ENCODE data around the gene AMBRA1.

Gene AMBRA1

GRCh38 chr11:46350695-46351094 is 243.1 kb downstream of the AMBRA1 start:
- Histone ChIP-seq H3K27me3 (ENCODE audit: control insufficient read depth in 5 of 5, insufficient read depth in 4 of 5, low read length in 5 of 5) (no peaks in the 10 kb centered on the region), H3K9ac (ENCODE audit: low read length in 5 of 5) (peak overlapping the region in 1 of 5 donors; percentile 35), H3K36me3 (ENCODE audit: control insufficient read depth in 5 of 5, insufficient read depth in 5 of 5, low read length in 5 of 5) (peaks cover 0 to 12% (median 6%) of the 10 kb centered on the region in 5 donors), H3K4me1 (ENCODE audit: control insufficient read depth in 5 of 5, insufficient read depth in 5 of 5, low read length in 5 of 5) (peaks cover 12 to 64% (median 60%) of the 10 kb centered on the region in 5 donors), H3K4me3 (ENCODE audit: low read depth in 1 of 5, low read length in 5 of 5) (no peak overlapping the region), H3K9me3 (ENCODE audit: control insufficient read depth in 5 of 5, low read length in 5 of 5) (no peaks in the 10 kb centered on the region), H3K27ac (ENCODE audit: low read depth, low read length) (no peak overlapping the region)

- Histone ChIP-seq H3K27me3 (ENCODE audit: control insufficient read depth in 5 of 5, insufficient read depth in 4 of 5, low read length in 5 of 5) (no peaks in the 10 kb centered on the region), H3K36me3 (ENCODE audit: control insufficient read depth in 5 of 5, insufficient read depth in 5 of 5, low read length in 5 of 5) (peaks cover 0 to 6% (median 4%) of the 10 kb centered on the region in 5 donors), H3K4me1 (ENCODE audit: control insufficient read depth in 5 of 5, insufficient read depth in 5 of 5, low read length in 5 of 5) (peaks cover 12 to 80% (median 77%) of the 10 kb centered on the region in 5 donors), H3K9ac (ENCODE audit: low read length in 5 of 5) (peak overlapping the region in 3 of 5 donors; percentile 76 to 89 (median 77)), H3K4me3 (ENCODE audit: low read depth in 1 of 5, low read length in 5 of 5) (peak overlapping the region; percentile 74 to 90 (median 83)), H3K27ac (ENCODE audit: low read depth, low read length) (no peak overlapping the region), H3K9me3 (ENCODE audit: control insufficient read depth in 5 of 5, low read length in 5 of 5) (no peaks in the 10 kb centered on the region)
Measured at GRCh38 chr11:46348566-46349401, 245.0 kb downstream of the AMBRA1 start.

GRCh38 chr11:46347637-46348311 is 246.0 kb downstream of the AMBRA1 start:
- Histone ChIP-seq H3K27me3 (ENCODE audit: control insufficient read depth in 5 of 5, insufficient read depth in 4 of 5, low read length in 5 of 5) (no peaks in the 10 kb centered on the region), H3K36me3 (ENCODE audit: control insufficient read depth in 5 of 5, insufficient read depth in 5 of 5, low read length in 5 of 5) (peaks cover 0 to 4% (median 0%) of the 10 kb centered on the region in 5 donors), H3K9me3 (ENCODE audit: control insufficient read depth in 5 of 5, low read length in 5 of 5) (no peaks in the 10 kb centered on the region), H3K4me1 (ENCODE audit: control insufficient read depth in 5 of 5, insufficient read depth in 5 of 5, low read length in 5 of 5) (peaks cover 15 to 85% (median 81%) of the 10 kb centered on the region in 5 donors), H3K9ac (ENCODE audit: low read length in 5 of 5) (peak overlapping the region in 4 of 5 donors; percentile 69 to 89 (median 76)), H3K4me3 (ENCODE audit: low read depth in 1 of 5, low read length in 5 of 5) (peak overlapping the region; percentile 74 to 90 (median 83)), H3K27ac (ENCODE audit: low read depth, low read length) (peak overlapping the region; percentile 30)

DNA sequence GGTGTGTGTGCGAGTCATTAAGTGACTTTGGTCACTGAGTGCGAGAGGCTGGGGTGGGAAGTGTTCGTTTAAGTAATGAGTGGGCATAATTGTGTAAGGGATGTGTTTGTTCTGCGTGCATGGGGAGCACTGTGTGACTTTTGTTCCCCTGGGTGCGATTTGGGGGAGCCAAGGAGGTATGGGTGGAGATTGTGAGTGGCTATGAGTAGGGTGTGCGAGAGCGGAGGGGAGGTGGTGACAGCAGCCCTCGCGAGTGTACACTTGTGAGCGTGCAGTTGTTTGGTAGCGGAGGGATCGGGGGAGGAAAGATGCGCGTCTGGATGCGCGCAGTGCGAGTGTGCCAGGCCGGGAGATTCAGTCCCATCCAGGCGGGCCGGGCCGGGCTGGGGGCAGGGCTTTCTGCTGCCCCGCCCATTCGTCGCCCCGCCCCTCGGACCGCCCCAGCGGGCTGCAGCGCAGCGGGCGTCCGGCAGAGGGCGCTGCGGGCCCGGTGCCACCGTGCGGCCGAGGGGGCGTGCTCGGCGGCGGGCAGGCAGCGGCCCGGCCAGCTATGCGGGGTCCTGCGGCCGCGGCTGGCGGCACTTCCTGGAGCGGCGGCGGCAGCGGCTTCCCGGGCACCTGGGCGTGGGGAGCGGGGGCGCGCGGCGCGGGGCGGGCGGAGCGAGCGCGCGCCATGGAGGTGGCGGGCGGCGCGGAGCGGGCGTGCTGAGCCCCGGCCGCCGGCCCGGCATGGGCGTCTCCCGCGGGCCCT is 246.8 kb downstream of the AMBRA1 start, which contains the start of gene DGKZ:
DGKZ (plus strand) TSS at position 578 of the 751 bp plus-strand sequence. CDS start 197 bp downstream, outside the sequence.
- Histone ChIP-seq H3K27me3 (ENCODE audit: control insufficient read depth in 5 of 5, insufficient read depth in 4 of 5, low read length in 5 of 5) (no peaks in the 10 kb centered on the region), H3K36me3 (ENCODE audit: control insufficient read depth in 5 of 5, insufficient read depth in 5 of 5, low read length in 5 of 5) (peaks cover 0 to 4% (median 0%) of the 10 kb centered on the region in 5 donors), H3K4me3 (ENCODE audit: low read depth in 1 of 5, low read length in 5 of 5) (peak within 1 kb of the TSS; percentile 81 to 90 (median 83)), H3K9me3 (ENCODE audit: control insufficient read depth in 5 of 5, low read length in 5 of 5) (no peaks in the 10 kb centered on the region), H3K9ac (ENCODE audit: low read length in 5 of 5) (peak within 1 kb of the TSS in 4 of 5 donors; percentile 69 to 91 (median 83)), H3K27ac (ENCODE audit: low read depth, low read length) (peak within 1 kb of the TSS; percentile 62), H3K4me1 (ENCODE audit: control insufficient read depth in 5 of 5, insufficient read depth in 5 of 5, low read length in 5 of 5) (peaks cover 20 to 85% (median 81%) of the 10 kb centered on the region in 5 donors)

All from subcutaneous abdominal adipose tissue (tissue), 5 donors.